ENCODE measurements around the gene NAALADL1.

Gene NAALADL1

DNA sequence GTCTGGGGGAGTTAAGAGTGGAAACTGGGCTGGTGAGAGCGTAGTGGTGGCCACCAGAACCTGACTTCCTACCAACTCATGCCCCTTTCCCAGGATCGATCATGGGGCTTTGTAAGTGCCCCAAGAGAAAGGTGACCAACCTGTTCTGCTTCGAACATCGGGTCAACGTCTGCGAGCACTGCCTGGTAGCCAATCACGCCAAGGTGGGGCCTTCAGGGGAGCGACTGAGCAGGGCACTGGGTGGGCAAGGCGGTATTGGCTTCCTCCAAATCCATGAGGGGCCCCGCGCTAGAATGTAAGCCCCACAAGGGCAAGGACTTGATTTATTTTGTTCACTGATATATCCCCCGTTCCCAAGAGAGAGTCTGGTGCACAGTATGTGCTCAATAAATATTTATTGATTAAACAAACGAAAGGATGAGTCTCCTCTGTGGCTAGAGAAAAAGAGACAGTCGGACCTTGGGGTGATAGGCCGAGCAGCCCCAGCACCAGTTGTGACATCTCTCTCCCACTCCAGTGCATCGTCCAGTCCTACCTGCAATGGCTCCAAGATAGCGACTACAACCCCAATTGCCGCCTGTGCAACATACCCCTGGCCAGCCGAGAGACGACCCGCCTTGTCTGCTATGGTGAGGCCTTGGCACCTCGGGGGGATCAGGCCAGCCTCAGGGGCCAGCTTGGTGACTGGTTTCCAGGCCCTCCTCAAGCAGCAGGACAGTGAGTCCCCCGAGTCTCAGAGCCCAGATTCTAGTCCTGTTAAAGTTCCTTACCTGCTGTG, 26.4 kb upstream of the NAALADL1 start:
- H3K9ac ChIP-seq: no peak overlapping the region
- peak overlapping the region; percentile 86 for H3K27ac ChIP-seq
- H3K9me3 ChIP-seq (ENCODE audit: control insufficient read depth, low read length): no peaks in the 10 kb centered on the region
- H3K27me3 ChIP-seq (ENCODE audit: control insufficient read depth, insufficient read depth, low read length): no peaks in the 10 kb centered on the region
- H3K4me3 ChIP-seq (ENCODE audit: low read depth, low read length): peak overlapping the region; percentile 74
- peak overlapping the region; percentile 80 for H3K4me2 ChIP-seq (ENCODE audit: low read length)
- no peaks in the 10 kb centered on the region for H3K79me2 ChIP-seq
- TF ChIP-seq CTCF (IDR thresholded peaks at IDR 0.05): no peak
- peaks cover 4% of the 10 kb centered on the region for H3K4me1 ChIP-seq
- peak overlapping the region; percentile 87 for H2AFZ ChIP-seq
- H3K36me3 ChIP-seq (ENCODE audit: control insufficient read depth, insufficient read depth, low read length): no peaks in the 10 kb centered on the region

DNA sequence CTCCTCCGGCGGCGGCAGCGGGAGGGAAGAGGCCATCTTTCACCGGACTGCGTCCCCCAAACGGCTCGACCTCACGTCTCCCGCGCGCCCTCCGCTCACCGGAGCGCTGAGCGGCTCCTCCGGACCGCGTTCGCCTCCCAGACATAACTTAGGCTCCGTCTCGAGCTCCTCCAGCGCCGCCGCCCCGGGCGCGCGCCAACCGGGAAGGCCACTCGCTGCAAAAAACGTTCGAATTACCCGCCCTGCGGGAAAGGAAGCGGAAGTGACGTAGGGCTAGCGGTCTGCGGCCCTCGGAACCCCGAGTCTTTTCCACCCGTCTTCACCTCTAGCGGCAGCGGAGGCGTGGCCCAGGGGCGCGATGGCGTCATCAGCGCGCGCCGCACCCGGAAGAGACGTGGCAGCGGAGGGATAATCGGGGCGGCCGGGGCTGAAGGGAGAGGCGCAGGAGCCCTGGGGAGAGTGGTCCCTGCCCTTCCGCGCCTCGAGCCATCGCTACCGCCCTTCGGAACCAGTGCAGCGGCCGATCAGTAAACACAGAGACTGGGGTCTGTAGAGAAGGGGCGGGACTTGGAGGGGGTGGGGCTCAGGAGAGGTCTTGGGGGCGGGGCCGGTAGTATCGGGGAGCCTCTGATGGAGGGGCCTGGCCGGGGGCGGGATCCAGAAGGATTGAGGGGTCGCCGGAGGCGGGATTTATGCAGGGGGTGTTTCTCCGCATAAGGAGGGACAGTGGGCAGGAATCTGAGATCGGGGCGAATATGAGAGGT, 25.7 kb upstream of the NAALADL1 start, which contains the start of the genes CDCA5 and ZFPL1:
TSS of gene CDCA5 (minus strand) at position 207 of the 764 bp plus-strand sequence. CDS start at position 145, 62 bp downstream.
TSS of gene ZFPL1 (plus strand) at position 389 of the 764 bp plus-strand sequence. CDS start 477 bp downstream, outside the sequence.
- Histone ChIP-seq H3K27ac (peak within 1 kb of the TSS; percentile 86), H3K4me2 (ENCODE audit: low read length) (peak within 1 kb of the TSS; percentile 81), H3K4me3 (ENCODE audit: low read depth, low read length) (peak within 1 kb of the TSS; percentile 74), H2AFZ (peak within 1 kb of the TSS; percentile 87), H3K9ac (no peak within 1 kb of the TSS), H3K27me3 (ENCODE audit: control insufficient read depth, insufficient read depth, low read length) (no peaks in the 10 kb centered on the region), H3K4me1 (peaks cover 4% of the 10 kb centered on the region), H3K9me3 (ENCODE audit: control insufficient read depth, low read length) (no peaks in the 10 kb centered on the region), H3K79me2 (no peaks in the 10 kb centered on the region), H3K36me3 (ENCODE audit: control insufficient read depth, insufficient read depth, low read length) (no peaks in the 10 kb centered on the region)
- no peak for TF ChIP-seq CTCF (IDR thresholded peaks at IDR 0.05)

DNA sequence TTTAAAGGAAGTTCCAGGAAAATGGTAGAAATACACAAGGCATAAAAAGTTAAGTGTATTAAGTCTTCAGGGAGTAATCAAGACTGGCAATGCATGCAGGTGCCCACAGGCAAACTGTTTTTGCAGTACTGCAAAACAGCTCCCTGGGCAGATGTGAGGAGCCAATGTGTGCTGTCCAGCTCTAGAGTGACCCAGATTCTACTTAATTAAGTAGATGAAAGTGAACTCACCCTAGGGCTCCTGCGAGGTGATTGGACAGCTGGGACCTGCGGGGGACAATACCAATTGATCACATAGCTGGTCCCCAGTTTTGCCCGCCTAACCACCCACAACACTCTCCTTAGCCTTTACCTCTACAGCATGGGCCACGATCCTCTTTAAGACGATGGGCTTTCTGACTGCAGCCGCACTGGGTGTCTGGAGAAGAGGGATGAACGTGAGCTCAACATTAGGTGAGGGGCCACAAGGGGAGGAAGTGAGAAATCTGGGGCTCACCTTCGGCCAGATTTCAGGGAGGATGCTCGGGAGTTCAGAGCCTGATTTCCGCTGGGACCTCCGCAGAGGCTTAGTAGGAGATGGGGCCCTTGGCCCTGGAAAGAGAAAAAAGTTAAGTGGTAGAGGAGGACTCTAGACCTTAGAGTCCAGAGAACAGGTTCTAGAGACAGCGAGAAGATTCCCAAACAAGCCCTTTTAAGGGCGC, 24.9 kb upstream of the NAALADL1 start:
- Histone ChIP-seq H3K79me2 (no peaks in the 10 kb centered on the region), H3K27ac (peak overlapping the region; percentile 86), H3K36me3 (ENCODE audit: control insufficient read depth, insufficient read depth, low read length) (no peaks in the 10 kb centered on the region), H3K4me1 (peaks cover 4% of the 10 kb centered on the region), H3K27me3 (ENCODE audit: control insufficient read depth, insufficient read depth, low read length) (no peaks in the 10 kb centered on the region), H3K9me3 (ENCODE audit: control insufficient read depth, low read length) (no peaks in the 10 kb centered on the region), H3K9ac (no peak overlapping the region), H2AFZ (peak overlapping the region; percentile 87), H3K4me2 (ENCODE audit: low read length) (peak overlapping the region; percentile 81), H3K4me3 (ENCODE audit: low read depth, low read length) (peak overlapping the region; percentile 74)
- no peak for TF ChIP-seq CTCF (IDR thresholded peaks at IDR 0.05)

DNA sequence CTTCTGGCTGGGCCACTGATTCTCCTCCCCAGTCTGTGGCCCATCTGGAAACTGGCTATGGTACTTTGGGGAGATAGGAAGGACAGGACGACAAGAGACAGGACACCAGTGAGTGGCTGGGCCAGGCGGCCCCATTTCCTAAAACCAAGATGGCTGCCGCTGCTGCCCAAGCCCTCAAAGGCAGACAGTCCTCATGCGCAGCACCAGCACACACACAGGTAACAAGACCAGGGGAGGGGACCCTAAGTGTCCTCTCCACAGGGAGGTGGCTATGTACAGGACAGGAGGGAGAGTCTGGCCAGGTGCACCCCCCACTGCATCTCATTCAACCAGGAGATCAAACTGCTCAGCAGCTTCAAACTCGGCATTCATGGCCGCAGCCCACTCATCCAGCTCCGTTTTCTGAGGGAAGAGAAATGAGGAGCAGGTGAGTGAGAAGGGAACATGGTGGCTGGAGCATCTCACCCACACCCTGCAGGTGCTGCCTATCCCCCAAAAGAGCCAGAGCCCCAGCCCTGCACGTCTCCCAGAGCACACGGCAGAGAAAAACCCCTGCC, 20.5 kb upstream of the NAALADL1 start:
- TF ChIP-seq CTCF (IDR thresholded peaks at IDR 0.05): no peak
- no peaks in the 10 kb centered on the region for H3K36me3 ChIP-seq (ENCODE audit: control insufficient read depth, insufficient read depth, low read length)
- no peak overlapping the region for H3K27ac ChIP-seq
- H3K79me2 ChIP-seq: no peaks in the 10 kb centered on the region
- H3K4me3 ChIP-seq (ENCODE audit: low read depth, low read length): no peak overlapping the region
- no peak overlapping the region for H2AFZ ChIP-seq
- H3K4me2 ChIP-seq (ENCODE audit: low read length): no peak overlapping the region
- H3K27me3 ChIP-seq (ENCODE audit: control insufficient read depth, insufficient read depth, low read length): no peaks in the 10 kb centered on the region
- no peak overlapping the region for H3K9ac ChIP-seq
- H3K9me3 ChIP-seq (ENCODE audit: control insufficient read depth, low read length): no peaks in the 10 kb centered on the region
- no peaks in the 10 kb centered on the region for H3K4me1 ChIP-seq
